Measurements from ENCODE around the gene PANX1. TPM values are rescaled to one million over a fixed set of nuclear protein-coding genes. Genes with fewer than 3 reads are reported as not detected.

Gene PANX1
- total and polyA plus RNA-seq, 12 donors: 3.3 to 40.5 (median 16.8) TPM

DNA sequence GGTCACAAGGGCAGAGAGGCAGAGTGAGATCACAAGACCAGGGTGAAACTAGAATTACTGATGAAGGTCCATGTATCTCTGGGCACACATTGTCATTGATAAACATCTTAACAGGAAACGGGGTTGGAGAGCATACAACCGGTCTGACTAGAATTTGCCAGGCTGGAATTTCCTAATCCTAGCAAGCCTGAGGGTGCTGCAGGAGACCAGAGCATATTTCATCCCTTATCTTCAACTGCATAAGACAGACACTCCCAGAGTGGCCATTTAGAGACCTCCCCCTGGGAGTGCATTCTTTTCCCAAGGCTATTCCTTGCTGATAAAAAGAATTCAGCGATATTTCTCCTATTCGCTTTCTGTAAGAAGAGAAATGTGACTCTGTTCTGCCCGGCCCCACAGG, 91.1 kb downstream of the PANX1 start:
- no peaks in the 10 kb centered on the region for H3K36me3 ChIP-seq (replicated peaks in 1 of 2)
- WGBS, 4 donors: 73 to 86% (median 82%) methylated on average over 5 of the region's 5 CpGs
- H3K27ac ChIP-seq: no peak overlapping the region
- DNase-seq: no peak
- H3K4me3 ChIP-seq: no peak overlapping the region
- no peaks in the 10 kb centered on the region for H3K27me3 ChIP-seq
- H3K9me3 ChIP-seq (replicated peaks in 1 of 3): no peaks in the 10 kb centered on the region
- TF ChIP-seq, protein P1, sequence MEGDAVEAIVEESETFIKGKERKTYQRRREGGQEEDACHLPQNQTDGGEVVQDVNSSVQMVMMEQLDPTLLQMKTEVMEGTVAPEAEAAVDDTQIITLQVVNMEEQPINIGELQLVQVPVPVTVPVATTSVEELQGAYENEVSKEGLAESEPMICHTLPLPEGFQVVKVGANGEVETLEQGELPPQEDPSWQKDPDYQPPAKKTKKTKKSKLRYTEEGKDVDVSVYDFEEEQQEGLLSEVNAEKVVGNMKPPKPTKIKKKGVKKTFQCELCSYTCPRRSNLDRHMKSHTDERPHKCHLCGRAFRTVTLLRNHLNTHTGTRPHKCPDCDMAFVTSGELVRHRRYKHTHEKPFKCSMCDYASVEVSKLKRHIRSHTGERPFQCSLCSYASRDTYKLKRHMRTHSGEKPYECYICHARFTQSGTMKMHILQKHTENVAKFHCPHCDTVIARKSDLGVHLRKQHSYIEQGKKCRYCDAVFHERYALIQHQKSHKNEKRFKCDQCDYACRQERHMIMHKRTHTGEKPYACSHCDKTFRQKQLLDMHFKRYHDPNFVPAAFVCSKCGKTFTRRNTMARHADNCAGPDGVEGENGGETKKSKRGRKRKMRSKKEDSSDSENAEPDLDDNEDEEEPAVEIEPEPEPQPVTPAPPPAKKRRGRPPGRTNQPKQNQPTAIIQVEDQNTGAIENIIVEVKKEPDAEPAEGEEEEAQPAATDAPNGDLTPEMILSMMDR (IDR thresholded peaks at IDR 0.05): no peak
- TF ChIP-seq POLR2A (IDR thresholded peaks at IDR 0.05): no peak
- no peaks in the 10 kb centered on the region for H3K4me1 ChIP-seq (replicated peaks in 1 of 2)
- intact Hi-C loops (cut with DNase I): no loop called here

- intact Hi-C loops (cut with DNase I): no loop called here
- Histone ChIP-seq H3K27ac (no peak overlapping the region), H3K4me3 (no peak overlapping the region), H3K27me3 (no peaks in the 10 kb centered on the region), H3K36me3 (replicated peaks in 1 of 2) (no peaks in the 10 kb centered on the region), H3K9me3 (replicated peaks in 1 of 3) (no peaks in the 10 kb centered on the region), H3K4me1 (replicated peaks in 1 of 2) (no peaks in the 10 kb centered on the region)
- DNase-seq: no peak
- WGBS, 4 donors: 28 to 53% (median 44%) methylated on average over 3 of the region's 3 CpGs
- TF ChIP-seq POLR2A (IDR thresholded peaks at IDR 0.05): no peak
- TF ChIP-seq, protein P1 (IDR thresholded peaks at IDR 0.05): no peak
Observed at GRCh38 chr11:94224078-94224477, 95.4 kb downstream of the PANX1 start.

Other genes starting within 250 kb of the PANX1 start
- under 1 TPM in 1 of 9 donors, not detected in 8; 0.06 TPM for gene HEPHL1, start 107.5 kb upstream of the PANX1 start, total RNA-seq
- not detected for gene HEPHL1, start 107.5 kb upstream of the PANX1 start, polyA plus RNA-seq
- under 1 TPM in 1 of 9 donors, not detected in 8; 0.50 TPM for gene IZUMO1R, start 175.7 kb downstream of the PANX1 start, total RNA-seq
- not detected for gene IZUMO1R, start 175.7 kb downstream of the PANX1 start, polyA plus RNA-seq

All from adrenal gland (tissue), 12 donors.